K562 (cell line): ENCODE data around the gene TSTD1.

Experiments
- EGR1 ChIP-seq: fragments of 450-650 bp; conservative IDR thresholded peaks from 2 replicates; pipeline ENCODE4 v1.6.1; 2017; ENCODE audit warnings: mild to moderate bottlenecking
- HNRNPL ChIP-seq: fragments of 200-400 bp; formaldehyde crosslinking; IDR thresholded peaks from 2 replicates; pipeline ENCODE4 v1.6.1; 2017; ENCODE audit warnings: low read depth, mild to moderate bottlenecking, low read length
- SNIP1 ChIP-seq: fragments of 450-650 bp; IDR thresholded peaks from 2 replicates; pipeline ENCODE4 v1.7.1; 2017; ENCODE audit warnings: low read depth, mild to moderate bottlenecking
- U2AF2 ChIP-seq: fragments of 200-400 bp; formaldehyde crosslinking; optimal IDR thresholded peaks from 2 replicates; pipeline ENCODE3; 2017; ENCODE audit warnings: low read depth, mild to moderate bottlenecking, low read length
- TF ChIP-seq, protein P1 (sequence below), 3 experiments: IDR thresholded peaks in 2 of 3; conservative IDR thresholded peaks in 1 of 3; 2 replicates each; pipeline ENCODE4 v1.5.1; 2011 to 2012; ENCODE audit warnings: low read length in 3 of 3, mild to moderate bottlenecking in 3 of 3, control low read depth in 2 of 3, improper control_type of control experiment in 1 of 3, inconsistent platforms in 1 of 3, low read depth in 1 of 3, mixed read lengths in 1 of 3, moderate library complexity in 1 of 3; ENCODE audit not compliant: insufficient read depth in 2 of 3

GRCh38 chr1:161084597-161084988 lies 45.8 kb upstream of the TSTD1 start:
- TF ChIP-seq, protein P1, sequence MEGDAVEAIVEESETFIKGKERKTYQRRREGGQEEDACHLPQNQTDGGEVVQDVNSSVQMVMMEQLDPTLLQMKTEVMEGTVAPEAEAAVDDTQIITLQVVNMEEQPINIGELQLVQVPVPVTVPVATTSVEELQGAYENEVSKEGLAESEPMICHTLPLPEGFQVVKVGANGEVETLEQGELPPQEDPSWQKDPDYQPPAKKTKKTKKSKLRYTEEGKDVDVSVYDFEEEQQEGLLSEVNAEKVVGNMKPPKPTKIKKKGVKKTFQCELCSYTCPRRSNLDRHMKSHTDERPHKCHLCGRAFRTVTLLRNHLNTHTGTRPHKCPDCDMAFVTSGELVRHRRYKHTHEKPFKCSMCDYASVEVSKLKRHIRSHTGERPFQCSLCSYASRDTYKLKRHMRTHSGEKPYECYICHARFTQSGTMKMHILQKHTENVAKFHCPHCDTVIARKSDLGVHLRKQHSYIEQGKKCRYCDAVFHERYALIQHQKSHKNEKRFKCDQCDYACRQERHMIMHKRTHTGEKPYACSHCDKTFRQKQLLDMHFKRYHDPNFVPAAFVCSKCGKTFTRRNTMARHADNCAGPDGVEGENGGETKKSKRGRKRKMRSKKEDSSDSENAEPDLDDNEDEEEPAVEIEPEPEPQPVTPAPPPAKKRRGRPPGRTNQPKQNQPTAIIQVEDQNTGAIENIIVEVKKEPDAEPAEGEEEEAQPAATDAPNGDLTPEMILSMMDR (IDR thresholded peaks at IDR 0.05 in 2 of 3, conservative IDR thresholded peaks at IDR 0.05 in 1 of 3; ENCODE audit: insufficient read depth in 2 of 3, low read depth in 1 of 3, low read length in 3 of 3), result no peak
- TF ChIP-seq U2AF2, result no peak
- no peak for TF ChIP-seq EGR1
- no peak for TF ChIP-seq HNRNPL
- no peak for TF ChIP-seq SNIP1
